Activated CD4-positive, alpha-beta T cell treated with anti-CD3 and anti-CD28 coated beads for 4 hours (primary cell): Measurements from ENCODE around the gene DOCK3.
A peak's percentile ranks its signal among the peaks of the same experiment; 100 is the strongest.
"Not testable (repeated sequence)": the region's sequence is repeated elsewhere in the genome, so short reads cannot be mapped to it uniquely, and the experiment has no call there.

Experiments
- DNase-seq, 2 donors: peaks; one replicate each; pipeline ENCODE4 v3.0.0-alpha.2; 2020

DOCK3 gene

GRCh38 chr3:51340013-51340829, 665.5 kb downstream of the DOCK3 start:
- DNase-seq: no peak

GRCh38 chr3:51340989-51341636, 666.4 kb downstream of the DOCK3 start:
- DNase-seq: no peak

GRCh38 chr3:51343918-51344687, 669.4 kb downstream of the DOCK3 start:
- no peak for DNase-seq

- DNase-seq: no peak
Observed at GRCh38 chr3:51350751-51351150, 676.0 kb downstream of the DOCK3 start.

GRCh38 chr3:51353131-51353530, 678.4 kb downstream of the DOCK3 start:
- DNase-seq: no peak

GRCh38 chr3:51353691-51354090, 679.0 kb downstream of the DOCK3 start:
- no peak for DNase-seq

GRCh38 chr3:51354172-51354571, 679.4 kb downstream of the DOCK3 start:
- no peak for DNase-seq

- DNase-seq: no peak
Observed at GRCh38 chr3:51354731-51355615, 680.2 kb downstream of the DOCK3 start.

GRCh38 chr3:51355891-51356578, 681.3 kb downstream of the DOCK3 start:
- DNase-seq: no peak

GRCh38 chr3:51357856-51358255, 683.1 kb downstream of the DOCK3 start:
- DNase-seq: no peak

GRCh38 chr3:51358981-51359380, 684.3 kb downstream of the DOCK3 start:
- no peak for DNase-seq

GRCh38 chr3:51360806-51361205, 686.1 kb downstream of the DOCK3 start:
- no peak for DNase-seq

- DNase-seq: no peak
Observed at GRCh38 chr3:51361746-51362145, 687.0 kb downstream of the DOCK3 start.

- no peak for DNase-seq
Observed at GRCh38 chr3:51362476-51362875, 687.7 kb downstream of the DOCK3 start.

- not testable (repeated sequence) for DNase-seq
Observed at GRCh38 chr3:51368276-51368675, 693.5 kb downstream of the DOCK3 start.

GRCh38 chr3:51371943-51372557, 697.3 kb downstream of the DOCK3 start:
- peak; percentile 49 to 61 for DNase-seq

GRCh38 chr3:51373658-51374421, 699.1 kb downstream of the DOCK3 start:
- DNase-seq: no peak

GRCh38 chr3:51374456-51374855, 699.7 kb downstream of the DOCK3 start:
- DNase-seq: no peak

- no peak for DNase-seq
Observed at GRCh38 chr3:51375136-51375535, 700.4 kb downstream of the DOCK3 start.

- no peak for DNase-seq
Observed at GRCh38 chr3:51375571-51375970, 700.8 kb downstream of the DOCK3 start.

- no peak for DNase-seq
Observed at GRCh38 chr3:51378065-51378464, 703.3 kb downstream of the DOCK3 start.
